GM18861 (cell line): ENCODE data around the gene ZFYVE28.
A peak's percentile ranks its signal among the peaks of the same experiment; 100 is the strongest.
"Not testable (repeated sequence)": the region's sequence is repeated elsewhere in the genome, so short reads cannot be mapped to it uniquely, and the experiment has no call there.

Source experiments
- ATAC-seq: cut with Tn5 transposase; IDR thresholded peaks from one replicate; pipeline ENCODE4 v1.9.1; 2021; ENCODE audit not compliant: unreplicated experiment

The ZFYVE28 gene

DNA sequence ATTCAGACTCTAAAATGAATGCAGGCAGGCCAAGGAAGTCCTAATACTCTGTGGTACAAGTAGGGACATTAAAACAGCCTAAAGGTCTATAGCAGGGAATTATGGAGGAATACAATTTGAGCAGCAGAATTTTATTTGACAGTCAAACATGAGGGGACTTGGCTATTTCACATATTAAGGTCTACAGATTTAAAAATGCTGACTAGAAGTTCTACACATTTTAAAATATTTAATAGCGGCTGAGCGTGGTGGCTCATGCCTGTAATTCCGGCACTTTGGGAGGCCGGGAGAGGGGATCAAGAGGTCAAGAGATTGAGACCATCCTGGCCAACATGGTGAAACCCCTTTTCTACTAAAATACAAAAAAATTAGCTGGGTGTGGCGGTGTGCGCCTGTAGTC is 187.4 kb downstream of the ZFYVE28 start:
- ATAC-seq: no peak

DNA sequence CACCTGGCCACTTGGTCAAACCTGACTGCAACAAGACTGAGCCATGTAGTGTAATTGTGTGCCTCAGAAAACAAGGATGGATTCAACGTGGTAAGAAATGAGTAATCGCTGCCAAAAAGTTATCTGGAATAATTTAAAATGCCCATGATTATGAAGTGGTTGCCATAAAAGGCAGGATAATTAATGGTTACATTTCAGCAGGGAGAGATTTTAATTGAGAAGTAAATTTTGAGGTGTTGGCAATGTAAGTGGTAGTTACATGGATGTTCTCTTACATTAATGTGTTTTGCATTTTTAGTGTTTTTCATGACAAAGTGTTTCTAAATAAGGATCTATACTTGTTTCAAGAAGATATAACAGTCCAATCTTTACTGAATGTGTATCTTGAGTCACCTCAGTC is 192.2 kb downstream of the ZFYVE28 start:
- no peak for ATAC-seq

DNA sequence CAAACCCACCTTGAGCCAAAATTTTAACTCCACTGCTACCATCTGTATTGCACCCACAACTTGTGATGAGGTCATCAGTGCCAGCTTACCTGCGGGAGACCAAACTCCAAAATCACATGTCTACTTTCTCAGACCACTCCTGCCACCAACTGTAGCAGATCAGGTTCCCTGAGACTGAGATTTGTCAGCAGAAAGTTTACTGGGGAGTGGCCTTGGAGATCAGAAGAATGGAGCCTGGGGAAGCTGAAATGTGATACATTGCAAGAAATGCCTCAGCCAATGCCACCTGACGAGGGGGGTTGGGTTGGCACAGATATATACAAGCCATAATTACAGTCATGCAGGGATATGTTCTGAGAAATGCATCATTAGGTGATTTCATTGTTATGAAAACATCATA is 195.6 kb downstream of the ZFYVE28 start:
- no peak for ATAC-seq

DNA sequence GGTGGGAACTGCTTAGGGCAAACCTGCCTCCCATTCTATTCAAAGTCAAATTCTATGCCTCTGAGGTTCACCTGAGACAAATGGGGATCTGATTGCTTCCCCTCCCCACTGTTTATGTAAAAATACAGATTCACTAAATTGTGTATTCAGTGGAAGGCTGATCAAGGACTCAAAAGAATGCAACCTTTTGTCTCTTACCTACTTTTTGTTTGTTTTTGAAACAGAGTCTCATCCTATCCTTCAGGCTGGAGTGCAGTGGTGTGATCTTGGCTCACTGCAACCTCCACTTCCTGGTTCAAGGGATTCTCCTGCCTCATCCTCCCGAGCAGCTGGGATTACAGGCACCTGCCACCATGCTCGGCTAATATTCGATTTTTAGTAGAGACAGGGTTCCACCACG is 197.1 kb downstream of the ZFYVE28 start:
- not testable (repeated sequence) for ATAC-seq

DNA sequence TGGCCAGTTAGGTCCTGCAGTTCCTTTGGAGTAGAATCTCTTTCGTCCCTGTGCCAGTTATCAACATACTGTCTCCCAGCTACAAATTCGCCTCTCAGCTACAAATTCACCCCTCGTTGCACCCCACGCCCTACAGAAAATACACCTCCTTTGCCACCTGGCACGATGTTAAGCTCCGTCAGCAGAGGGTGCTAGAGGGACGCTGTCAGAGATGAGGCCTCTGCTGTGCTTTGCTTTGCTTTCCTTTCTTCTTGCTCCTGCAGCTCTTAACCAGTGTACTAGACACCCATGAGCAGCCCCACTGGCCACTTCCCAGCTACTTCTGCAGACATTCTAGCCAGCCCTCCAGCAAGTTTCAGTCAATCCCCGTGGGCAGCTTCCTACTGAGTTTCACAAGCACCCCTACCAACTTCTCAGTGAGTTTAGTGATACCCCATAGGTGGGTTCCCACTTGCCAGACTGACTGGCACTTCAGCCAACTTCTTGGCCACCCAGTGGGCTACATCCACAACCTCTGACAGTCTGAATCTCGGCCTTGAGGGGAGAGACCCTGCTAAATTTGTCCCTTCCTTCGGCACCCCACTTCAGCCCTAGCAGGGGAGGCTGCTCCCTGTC is 198.3 kb downstream of the ZFYVE28 start:
- peak; percentile 54 for ATAC-seq
